Measurements from ENCODE around the gene ARFRP1.
A peak's percentile ranks its signal among the peaks of the same experiment; 100 is the strongest.

ARFRP1 gene, protein sequence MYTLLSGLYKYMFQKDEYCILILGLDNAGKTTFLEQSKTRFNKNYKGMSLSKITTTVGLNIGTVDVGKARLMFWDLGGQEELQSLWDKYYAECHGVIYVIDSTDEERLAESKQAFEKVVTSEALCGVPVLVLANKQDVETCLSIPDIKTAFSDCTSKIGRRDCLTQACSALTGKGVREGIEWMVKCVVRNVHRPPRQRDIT

DNA sequence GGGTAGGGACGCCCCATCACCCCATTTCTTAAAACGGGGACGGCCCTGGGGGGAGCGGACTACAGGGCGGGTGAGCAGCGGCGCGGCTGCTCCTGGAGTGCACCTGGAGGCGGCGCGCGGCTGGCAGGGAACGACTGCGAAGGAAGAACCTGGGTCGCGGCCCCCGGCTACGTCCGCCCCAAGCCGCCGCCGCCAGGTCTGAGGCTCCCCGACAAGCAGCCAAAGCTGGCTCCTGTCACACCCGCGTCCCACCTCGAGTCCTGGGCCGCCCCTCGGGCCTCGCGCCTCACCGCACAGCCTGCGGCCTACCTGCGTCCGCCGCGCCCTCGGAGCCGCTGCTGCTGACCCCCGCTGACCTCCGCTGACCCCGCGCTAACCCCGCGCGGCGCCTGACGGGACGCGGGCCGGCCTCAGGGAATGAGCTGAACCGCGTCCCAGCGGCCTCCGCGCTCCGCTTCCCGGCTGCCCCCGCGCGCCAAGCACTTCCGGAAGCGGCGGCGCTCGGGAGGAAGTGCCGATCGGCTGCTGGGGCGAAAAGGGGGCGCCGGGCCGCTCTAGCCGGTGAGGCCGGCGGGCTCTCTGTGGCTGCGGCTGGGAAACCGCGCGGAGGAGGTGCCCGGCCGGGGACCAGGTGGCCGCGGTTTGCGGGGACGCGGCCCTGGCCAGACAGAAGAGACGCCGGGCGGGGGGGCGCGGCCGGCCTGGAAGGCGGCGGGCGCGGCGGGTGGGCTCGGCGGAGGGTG, at the start of gene ARFRP1, which contains the start of gene ZGPAT:
Gene ARFRP1, minus strand, starts transcription at position 419 of the 743 bp plus-strand sequence. CDS start 885 bp downstream, outside the sequence.
Gene ZGPAT, plus strand, starts transcription at position 482 of the 743 bp plus-strand sequence. CDS start 542 bp downstream, outside the sequence.
- DNase-seq (ENCODE audit: low read depth) = peak; percentile 66

DNA sequence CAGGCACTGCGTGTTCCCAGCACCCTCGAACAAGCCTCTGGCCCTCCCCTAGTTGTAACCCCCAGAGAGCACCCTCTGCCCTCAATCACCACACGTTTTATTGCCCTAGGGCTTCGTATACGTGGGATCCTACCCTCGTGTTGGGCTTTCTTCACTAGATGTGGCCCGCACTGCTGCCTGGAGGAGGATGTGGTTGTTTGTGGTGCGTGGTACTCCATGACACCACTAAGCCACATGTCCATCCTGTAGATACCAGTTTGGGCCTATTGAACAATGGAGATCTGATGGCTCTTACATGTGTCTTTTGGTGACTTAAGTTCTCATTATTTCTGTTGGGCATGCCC, 48.8 kb upstream of the ARFRP1 start:
- no peak for DNase-seq (ENCODE audit: low read depth)

DNA sequence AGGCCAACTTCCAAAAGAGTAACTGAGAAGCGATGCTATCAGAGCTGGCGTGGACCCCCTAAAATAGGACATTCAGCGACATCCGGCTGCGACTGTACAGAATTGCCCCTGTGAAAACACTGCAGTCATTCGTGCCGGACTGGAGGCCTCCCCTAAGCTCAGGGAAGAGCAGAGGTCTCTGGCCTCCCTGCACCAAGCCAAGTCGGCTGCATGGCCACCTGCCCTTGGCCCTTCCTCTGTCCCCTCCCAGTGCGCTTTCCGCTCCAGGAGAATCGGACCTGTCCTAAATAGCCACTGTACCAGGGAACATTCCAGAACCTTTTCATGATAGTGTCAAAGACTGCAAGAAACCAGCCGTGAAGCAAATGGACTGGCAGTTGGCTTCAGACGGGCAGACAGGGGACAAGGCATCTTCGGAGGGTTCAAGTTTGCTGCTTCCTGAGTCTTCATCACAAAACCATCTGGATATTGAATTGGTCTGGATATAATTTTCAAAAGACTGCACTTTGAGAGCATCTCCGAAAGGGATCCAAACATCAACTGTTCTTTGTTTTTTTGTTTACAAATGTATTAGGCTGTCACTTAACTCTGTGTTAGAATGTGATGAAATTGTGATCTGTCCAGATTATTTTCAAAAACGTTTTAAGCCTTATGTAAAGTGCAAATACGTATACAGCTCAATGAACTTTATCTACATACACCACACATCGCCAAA, 48.3 kb upstream of the ARFRP1 start:
- no peak for DNase-seq (ENCODE audit: low read depth)

DNA sequence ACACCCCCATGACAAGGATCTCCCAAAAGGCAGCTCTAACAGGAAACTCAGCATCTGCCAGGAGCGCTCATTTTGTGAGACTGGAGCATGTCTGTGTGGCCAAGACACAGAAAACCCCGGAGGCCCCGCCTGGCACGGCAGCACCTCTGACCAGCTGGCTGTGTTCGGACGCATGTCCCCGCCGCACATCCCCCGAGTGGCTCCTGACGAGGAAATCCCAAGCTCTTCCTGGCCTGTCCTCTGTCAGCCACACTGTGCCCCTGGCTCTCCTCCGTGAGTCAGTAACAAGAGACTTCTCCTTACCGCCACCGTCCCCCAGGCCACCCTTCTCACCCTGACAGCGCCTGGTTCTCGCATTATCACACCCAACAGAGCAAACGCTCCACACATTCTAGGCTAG, 46.2 kb upstream of the ARFRP1 start:
- no peak for DNase-seq (ENCODE audit: low read depth)

DNA sequence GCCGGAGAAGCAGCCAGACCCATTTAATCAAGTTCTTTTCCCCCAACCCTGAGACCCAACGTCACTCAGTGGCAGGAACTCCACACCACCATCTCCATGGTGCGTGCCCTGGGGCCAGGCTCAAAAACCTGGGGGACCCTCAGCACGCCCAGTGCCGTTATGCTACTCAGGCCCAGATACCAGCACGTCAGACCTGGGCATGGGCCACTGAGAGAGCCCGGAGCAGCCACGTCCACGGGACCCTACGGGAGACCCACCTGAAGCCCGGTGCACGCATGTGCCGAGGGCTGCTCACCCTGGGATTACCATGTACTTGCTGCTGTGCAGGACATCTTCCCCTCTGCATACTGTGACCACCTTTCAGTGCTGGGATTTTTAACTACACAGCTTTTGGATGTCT, 45.6 kb upstream of the ARFRP1 start:
- DNase-seq (ENCODE audit: low read depth) = no peak

DNA sequence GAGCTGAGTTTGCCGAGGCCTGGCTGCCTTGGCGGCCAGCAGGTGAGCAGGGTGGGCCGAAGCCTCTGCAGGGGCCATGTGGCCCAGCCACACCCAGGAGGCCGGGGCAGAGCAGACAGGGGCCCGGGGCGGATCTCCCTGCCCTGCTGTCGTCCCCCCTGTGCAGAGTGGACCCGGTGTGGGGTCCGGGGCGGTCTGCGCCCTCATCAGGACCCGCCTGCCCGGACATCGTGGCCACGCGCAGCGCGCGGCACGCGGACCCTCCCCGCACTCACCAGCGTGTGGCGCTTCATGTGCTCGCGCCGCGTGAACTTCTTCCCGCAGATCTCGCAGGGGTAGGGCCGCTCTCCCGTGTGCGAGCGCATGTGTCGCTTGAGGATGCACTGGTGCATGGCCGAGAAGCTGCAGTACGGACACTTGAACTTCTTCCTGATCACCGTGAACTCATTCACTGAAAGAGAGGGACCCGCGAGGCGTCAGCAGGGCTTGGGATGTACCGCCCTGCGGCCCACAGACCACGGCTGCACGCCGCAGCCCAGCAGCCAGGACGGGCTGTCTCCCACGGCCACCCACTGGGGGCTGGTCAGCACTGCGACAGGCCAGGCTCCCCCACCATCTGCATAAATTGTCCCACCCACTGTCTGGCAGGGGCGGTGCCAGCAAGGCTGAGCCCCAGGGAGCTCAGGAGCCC, 44.8 kb upstream of the ARFRP1 start:
- DNase-seq (ENCODE audit: low read depth) = no peak

DNA sequence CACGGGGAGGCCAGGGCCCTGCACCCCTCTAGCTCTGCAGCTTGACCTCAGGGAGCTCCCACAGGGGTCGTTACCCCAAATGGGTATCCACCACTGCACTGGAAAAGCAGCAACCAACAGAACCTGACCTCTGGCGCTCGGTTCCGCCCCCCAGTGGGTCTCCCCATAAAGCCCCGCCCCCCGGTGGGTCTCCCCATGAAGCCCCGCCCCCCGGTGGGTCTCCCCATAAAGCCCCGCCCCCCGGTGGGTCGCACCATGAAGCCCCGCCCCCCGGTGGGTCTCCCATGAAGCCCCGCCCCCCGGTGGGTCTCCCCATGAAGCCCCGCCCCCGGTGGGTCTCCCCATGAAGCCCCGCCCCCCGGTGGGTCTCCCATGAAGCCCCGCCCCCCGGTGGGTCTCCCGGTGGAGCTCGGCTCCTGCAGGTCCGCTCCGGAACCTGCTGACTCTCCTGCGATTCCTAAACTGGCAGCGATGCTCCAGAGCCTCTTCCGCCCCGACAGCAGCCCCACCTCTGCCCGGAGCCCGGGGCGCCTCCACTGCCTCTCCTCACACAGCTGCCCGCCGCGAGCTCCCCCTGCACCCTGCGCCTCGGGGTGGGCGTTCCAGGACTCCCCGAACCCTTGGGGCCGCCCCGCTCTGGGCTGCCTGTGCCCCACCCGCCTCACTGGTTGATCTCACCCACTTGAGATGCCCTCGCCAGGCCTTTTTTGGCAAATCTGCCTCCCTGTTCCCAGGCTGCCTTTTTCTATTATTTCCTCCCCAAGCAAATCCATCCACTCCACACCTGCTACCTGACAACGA, 43.9 kb upstream of the ARFRP1 start:
- no peak for DNase-seq (ENCODE audit: low read depth)

DNA sequence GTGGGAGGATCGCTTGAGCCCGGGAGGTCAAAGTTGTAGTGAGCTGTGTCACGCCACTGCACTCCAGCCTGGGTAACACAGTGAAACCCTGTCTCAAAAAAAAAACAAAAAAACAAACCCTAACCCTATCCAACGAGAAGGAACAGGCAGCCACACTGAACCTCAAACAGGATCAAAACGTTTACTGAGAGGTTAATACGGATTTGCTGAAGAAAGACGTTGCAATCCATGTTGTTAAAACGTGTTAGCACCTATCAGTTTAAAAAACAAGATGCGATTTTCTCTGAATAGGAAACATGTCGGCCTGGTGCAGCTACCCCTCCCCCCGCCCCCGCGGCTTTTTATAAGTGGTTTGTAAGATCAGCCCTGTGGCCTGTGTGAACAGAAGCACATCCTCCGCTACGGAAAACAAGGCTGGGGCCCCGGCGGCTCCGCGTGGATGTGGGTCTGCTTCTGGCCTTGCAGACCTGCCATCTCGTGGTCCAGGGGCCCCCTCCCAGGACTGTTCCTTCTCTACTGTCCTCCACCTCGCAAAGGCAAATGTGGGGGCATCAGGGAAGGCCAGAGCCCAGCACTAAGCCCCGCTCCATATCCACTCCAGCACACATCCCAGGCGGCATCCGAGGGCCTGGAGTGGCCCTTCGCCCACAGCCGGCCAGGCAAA, 43.2 kb upstream of the ARFRP1 start:
- no peak for DNase-seq (ENCODE audit: low read depth)

DNA sequence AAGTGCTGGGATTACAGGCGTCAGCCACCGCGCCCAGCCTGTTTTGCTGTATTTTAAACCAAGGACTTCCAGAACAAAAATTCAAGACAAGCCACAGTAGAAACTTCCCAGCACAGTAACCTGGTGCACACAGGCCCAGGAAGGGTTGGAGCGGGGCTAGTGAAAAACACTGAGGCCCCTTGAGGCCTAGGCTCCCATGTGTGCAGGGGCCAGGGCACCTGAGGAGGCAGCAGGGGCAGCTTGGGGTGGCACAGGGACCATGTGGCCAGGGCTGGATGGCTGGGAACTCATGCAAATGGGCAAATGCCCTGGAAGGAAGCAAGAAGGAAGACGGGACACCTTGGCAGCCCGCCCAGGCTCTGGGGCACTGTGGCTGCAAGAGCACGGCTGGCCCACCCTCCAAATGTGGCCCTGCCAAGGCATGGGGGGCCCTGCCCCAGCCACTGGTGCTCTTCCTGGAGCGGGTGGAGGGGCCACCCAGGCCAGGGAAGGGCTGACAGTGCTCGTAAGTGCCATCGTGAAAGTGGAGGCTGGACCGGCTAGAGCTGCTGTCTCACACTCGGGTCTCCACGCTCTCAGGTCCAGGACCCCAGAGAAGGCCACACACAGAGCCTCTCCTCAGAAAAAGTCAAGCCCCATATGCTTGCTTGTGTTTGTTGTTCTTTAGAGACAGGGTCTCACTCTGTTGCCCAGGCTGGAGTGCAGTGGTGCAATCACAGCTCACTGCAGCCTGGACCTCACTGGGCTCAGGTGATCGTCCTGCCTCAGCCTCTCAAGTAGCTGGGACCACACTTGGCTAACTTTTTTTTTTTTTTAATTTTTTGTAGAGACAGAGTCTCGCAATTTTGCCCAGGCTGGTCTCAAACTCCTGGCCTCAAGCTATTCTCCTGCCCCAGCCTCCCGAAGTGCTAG, 42.1 kb upstream of the ARFRP1 start:
- no peak for DNase-seq (ENCODE audit: low read depth)

DNA sequence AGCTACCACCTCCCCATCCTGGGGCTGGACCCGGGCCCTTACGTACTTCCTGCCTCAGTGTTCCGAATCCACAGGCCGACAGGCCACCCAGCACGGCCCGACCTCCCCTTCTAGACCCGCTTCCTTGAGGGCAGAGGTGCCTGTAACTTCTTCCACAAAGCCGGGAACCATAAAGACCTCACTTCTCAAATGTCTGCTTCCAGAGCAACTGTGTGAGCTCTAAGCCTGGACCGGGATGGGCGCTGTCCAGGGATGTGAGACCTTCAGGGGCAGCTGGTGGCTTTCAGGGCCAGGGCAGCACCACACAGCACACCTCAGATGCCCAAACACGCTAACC, 41.1 kb upstream of the ARFRP1 start:
- DNase-seq (ENCODE audit: low read depth) = no peak

DNA sequence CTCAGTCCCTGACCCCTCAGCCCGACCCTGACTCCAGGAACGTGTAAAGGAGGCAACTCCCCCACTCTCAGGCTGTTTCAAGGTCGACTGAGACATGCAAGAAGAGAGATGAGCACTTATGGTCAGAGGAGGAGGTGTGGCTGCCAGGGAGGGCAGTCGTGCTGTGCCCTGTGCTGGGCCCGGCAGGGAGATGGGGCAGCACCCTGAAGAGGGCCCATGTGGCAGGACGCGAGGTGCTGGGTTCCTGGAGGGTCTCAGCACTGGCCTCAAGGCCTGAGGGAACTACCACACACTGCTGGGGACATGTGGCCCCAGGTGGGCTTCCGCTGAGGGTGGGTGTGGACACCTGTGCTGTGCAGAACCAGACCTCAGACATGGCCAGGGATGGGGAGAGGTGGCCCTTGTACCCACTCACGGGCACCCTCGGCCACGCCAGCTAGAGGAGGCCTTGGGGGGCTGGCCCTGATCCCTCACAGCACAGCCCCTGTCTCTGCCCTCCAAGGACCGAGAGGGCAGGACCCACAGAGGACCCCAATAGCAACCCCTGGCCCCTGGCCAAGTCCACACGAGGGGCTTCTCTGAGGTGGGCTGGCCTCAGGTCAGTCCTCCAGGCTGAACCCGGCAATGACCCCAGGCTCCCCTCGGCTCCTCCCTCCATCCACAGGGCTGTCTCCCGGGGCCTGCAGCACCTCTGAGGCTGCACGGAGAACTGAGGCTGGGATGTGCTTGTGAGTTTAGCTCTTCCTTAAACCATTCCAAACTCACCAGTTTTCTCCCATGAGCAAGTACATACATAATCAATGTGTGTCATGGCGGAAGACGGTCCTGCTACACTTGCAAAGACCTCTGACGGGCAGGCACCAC, 40.5 kb upstream of the ARFRP1 start:
- no peak for DNase-seq (ENCODE audit: low read depth)

DNA sequence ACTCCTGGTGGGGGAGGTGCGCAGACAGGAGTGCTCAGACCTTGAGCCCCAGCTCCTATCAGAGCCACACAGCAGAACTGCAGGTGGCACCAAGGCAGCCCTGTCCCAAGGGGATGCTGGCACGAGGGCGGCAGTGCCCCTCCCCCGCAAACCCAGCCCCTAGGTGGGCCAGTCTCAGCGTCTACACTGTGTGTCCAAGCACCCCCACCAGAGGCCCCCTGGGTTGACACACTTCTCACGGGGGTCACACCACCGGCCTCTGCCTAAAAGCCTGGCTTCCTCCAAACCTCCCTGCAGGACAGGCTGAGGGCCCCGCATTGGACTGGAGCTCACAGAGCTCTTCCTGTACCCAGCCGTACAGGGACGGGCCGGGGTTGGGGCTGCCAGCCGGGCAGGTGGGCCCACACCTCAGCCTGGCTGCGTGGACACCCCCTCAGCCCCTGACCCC, 39.9 kb upstream of the ARFRP1 start:
- DNase-seq (ENCODE audit: low read depth) = no peak

DNA sequence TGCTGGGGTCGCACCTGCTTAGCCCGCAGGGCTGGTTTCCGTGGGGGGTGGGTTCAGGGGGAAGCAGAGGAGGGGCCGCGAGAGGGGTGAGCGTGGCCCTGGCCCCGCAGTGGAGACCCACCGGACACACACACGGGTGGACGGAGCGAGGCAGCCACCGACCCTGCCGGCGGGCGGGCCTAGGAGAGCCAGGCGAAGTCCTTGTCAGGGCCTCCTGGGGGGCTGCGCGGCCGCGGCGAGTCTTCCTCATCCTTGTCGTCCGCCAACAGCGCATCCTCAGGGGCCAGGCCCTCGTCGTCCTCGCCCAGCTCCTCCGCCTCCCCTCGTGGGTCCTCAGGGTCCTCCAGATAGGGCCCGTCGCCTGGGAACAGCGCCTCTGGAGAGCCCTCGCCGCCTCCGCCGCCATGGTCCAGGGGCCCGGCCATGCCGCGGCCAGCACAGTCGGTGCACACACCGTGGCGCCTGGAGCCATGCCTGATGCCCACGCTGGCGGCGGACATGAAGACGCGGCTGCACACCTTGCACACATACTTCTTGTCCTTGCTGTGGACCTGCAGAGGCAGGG, 39.1 kb upstream of the ARFRP1 start:
- DNase-seq (ENCODE audit: low read depth) = no peak

DNA sequence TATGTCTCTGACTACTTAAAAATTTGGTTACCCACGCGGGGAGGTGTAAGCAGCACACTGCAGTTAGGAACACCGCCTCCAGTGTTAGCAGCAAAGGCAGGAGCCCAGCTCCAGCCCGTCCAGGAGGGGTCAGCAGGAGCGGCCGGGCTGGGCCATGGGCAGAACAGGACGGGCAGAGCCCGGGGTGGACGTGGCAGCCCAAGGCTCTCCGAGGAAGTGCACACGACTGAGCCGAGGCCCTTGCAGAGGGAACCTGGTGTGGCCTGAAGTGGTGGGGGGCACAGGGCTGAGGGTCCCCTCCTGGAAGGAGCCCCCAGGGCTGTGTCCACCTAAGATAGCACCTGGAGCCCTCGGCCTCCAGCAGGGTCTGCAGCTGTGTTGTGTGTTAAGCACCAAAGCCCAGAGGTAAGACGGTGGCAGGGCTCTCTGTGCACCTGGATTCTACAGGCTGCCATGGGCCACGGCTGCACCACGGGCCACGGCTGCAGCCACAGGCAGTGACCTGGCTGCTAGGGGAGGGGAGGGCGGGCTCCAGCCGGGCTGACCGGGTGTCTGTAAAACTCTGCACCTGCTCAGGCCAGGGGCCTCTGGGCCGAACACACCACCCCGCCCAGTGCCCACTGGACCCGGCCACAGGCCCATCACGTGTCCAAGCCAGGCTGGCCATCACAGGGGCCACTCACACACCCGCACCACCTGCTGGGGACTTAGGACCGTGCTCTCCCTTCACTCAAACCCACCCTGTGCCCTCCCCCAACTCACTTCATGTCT, 38.4 kb upstream of the ARFRP1 start:
- no peak for DNase-seq (ENCODE audit: low read depth)

DNA sequence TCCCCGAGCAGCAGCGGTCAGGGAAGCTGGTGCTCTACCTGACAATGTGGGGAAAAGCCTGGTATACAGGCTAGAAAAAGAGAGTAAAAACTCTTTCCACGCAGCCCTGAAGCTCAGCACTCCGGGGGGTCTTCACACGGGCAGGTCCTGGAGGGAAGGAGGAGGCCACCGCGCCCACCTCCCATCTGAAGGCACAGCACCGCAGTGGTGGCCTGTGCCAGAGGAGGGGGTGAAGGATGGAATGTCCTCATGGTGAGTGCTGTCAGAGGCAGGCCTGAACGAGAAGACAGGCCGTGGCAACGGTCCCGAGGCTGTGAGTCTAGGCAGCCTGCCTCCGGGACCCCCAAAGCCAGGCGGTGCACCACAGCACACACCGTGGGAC, 37.6 kb upstream of the ARFRP1 start:
- DNase-seq (ENCODE audit: low read depth) = no peak

DNA sequence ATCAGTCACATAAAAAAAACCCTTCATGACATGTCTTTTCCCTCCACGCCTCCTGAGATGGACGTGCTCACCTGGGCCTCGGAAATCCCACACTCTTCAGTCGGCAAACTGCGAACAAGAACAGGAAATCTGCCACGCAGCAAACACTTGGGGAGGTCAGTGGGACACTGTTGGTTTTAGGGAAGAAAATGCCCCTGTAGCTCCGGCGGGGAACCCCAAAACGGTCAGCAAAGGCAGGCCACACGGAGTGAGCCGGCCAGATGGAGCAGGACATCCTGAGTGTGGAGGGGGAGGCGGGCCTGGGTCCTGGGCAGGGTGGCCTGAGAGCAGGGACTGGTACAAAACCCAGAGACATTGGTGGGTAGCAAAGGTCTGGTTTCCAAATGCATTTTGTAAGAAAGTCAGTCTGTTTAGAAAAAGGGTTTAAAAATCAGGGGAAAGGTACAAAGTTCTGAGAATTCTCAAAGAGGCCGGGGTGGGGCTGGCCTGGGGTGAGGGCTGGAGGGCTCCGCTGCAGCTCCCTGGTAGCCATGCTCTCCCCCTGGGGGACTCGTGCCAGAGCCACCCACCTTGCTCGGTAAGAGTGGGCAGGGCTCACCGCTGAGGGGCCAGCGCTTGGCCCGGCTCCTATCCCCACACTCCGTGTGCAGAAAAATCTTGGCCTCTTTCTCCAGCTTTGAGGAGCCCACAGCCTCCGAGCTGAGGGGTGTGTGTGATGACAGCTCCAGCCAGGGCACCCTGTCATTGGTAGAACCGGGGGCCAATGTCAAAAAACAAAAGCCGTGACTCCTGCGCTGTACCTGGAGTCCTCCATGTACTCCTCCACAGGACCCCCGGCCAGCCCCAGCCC, 37.0 kb upstream of the ARFRP1 start:
- DNase-seq (ENCODE audit: low read depth) = no peak

DNA sequence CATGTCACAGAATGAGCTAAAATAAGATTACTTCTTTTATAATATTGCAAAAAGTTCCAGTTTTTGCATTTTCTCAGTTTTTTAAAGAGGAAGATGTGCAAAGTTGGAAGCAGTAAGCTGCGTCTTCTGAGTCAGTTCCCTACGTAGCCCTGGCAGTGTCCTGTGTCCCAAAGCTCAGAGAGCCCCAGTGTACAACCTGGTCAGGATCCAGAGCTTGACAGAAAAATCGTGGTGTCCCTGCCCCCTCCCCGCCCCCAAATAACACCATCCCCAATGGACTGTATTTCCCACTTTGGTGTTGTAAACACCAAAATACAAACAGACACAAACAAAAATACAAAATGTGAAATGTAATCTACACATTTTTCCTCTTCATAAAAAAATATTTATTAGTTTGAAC, 36.4 kb upstream of the ARFRP1 start:
- DNase-seq (ENCODE audit: low read depth) = no peak
